Bronchial epithelial cell (primary cell): ENCODE measurements around the gene HRH3. TPM values are rescaled to one million over a fixed set of nuclear protein-coding genes. Genes with fewer than 3 reads are reported as not detected.

Experiments
- DNase-seq: peaks from one replicate; pipeline ENCODE4 v3.0.0-alpha.2; 2010; ENCODE audit warnings: low read depth
- FAIRE-seq: peaks from 2 replicates; lab custom pipeline; 2011; peaks lifted over from hg19 to GRCh38; lab: Jason Lieb, UNC
- H3K27me3 ChIP-seq: 2 replicates; pipeline ENCODE4 v1.5.1; 2011; ENCODE audit warnings: low read length; ENCODE audit not compliant: control insufficient read depth, insufficient read depth
- H3K36me3 ChIP-seq: 2 replicates; pipeline ENCODE4 v1.5.1; 2011; ENCODE audit warnings: low read length; ENCODE audit not compliant: control insufficient read depth, insufficient read depth
- H3K4me3 ChIP-seq: 2 replicates; pipeline ENCODE4 v1.5.1; 2011; ENCODE audit warnings: mild to moderate bottlenecking, low read depth, low read length, control low read depth
- total RNA-seq: library from RNA; depleted of rRNA; stranded (reverse); fragments of >200 nt; gene quantifications from 2 replicates; pipeline ENCODE4 v1.2.1, GENCODE V29; 2014
- TF ChIP-seq, protein P1 (sequence below): IDR thresholded peaks from 2 replicates; pipeline ENCODE4 v1.5.1; 2011; ENCODE audit warnings: mild to moderate bottlenecking, moderate library complexity, low read length, control low read depth, inconsistent platforms; ENCODE audit not compliant: insufficient read depth, severe bottlenecking

The HRH3 gene
- total RNA-seq, 1 donor from 2014 or later: not detected

DNA sequence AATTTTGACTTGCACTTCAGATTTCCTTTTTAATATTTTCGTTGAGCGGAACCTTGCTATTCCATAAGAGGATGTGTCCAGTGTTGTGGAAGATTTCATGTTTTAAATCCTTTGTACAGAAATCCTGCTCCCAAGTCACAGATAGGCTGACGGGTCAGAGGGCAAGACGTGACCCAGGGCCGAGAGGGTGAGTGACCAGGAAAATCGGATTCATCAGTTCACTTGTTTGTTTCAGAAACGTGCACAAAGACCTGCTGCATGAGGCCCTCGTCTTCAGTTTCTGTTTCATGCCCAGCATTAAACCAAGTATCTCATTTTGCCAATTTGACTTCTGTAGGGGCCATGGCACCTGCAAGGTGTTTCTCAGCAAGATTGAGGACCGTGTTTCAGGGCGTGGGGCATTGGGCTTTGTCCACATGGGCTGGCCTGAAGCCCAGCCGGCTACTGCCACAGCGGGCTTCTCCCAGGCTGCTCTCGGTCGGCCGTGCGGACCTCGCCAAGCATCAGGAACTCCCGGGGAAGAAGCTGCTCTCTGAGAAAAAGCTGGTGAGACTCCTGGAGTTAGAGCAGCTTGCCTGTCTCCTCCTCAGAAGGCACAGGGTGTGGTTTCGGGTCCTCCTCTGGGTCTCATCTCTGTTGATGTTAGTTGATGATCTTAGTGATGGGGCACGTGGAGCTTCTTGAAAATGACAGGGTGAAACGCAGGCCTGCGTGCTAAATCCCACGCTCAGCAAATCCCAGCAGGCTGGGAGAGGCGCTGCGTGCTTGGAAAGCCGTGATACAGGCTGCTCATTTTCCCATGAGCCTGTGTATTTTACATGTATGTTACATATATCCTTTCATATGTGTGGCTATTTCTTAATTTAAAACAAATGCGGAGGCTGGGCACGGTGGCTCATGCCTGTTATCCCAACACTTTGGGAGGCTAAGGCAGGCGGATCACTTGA lies 26.7 kb downstream of the HRH3 start:
- FAIRE-seq (no peak), DNase-seq (no peak)
- TF ChIP-seq, protein P1, sequence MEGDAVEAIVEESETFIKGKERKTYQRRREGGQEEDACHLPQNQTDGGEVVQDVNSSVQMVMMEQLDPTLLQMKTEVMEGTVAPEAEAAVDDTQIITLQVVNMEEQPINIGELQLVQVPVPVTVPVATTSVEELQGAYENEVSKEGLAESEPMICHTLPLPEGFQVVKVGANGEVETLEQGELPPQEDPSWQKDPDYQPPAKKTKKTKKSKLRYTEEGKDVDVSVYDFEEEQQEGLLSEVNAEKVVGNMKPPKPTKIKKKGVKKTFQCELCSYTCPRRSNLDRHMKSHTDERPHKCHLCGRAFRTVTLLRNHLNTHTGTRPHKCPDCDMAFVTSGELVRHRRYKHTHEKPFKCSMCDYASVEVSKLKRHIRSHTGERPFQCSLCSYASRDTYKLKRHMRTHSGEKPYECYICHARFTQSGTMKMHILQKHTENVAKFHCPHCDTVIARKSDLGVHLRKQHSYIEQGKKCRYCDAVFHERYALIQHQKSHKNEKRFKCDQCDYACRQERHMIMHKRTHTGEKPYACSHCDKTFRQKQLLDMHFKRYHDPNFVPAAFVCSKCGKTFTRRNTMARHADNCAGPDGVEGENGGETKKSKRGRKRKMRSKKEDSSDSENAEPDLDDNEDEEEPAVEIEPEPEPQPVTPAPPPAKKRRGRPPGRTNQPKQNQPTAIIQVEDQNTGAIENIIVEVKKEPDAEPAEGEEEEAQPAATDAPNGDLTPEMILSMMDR: no peak
- H3K4me3 ChIP-seq: no peak overlapping the region
- peaks cover 14% of the 10 kb centered on the region for H3K36me3 ChIP-seq
- no peaks in the 10 kb centered on the region for H3K27me3 ChIP-seq

DNA sequence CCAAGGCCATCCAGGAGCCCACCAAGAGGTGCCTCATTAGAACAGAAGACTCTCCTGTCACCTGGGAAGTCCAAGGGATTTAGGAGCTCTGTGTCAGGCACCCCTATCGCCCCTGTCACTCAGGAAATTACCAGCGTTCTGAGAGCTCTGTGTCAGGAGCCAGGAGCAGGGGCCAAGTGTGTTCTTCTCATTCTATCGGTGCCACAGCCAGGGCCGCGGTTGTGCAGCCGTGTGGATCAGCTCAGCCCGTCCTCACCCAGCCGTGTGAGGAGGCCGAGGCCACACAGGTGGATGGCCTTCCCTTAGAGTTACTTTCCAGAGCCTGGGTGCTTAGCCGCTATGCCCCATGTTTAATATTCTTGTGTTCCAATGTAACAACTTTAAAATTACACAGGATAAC lies 27.4 kb downstream of the HRH3 start:
- no peak overlapping the region for H3K4me3 ChIP-seq
- no peaks in the 10 kb centered on the region for H3K27me3 ChIP-seq
- FAIRE-seq (no peak), DNase-seq (no peak)
- peaks cover 8% of the 10 kb centered on the region for H3K36me3 ChIP-seq
- TF ChIP-seq, protein P1: no peak

DNA sequence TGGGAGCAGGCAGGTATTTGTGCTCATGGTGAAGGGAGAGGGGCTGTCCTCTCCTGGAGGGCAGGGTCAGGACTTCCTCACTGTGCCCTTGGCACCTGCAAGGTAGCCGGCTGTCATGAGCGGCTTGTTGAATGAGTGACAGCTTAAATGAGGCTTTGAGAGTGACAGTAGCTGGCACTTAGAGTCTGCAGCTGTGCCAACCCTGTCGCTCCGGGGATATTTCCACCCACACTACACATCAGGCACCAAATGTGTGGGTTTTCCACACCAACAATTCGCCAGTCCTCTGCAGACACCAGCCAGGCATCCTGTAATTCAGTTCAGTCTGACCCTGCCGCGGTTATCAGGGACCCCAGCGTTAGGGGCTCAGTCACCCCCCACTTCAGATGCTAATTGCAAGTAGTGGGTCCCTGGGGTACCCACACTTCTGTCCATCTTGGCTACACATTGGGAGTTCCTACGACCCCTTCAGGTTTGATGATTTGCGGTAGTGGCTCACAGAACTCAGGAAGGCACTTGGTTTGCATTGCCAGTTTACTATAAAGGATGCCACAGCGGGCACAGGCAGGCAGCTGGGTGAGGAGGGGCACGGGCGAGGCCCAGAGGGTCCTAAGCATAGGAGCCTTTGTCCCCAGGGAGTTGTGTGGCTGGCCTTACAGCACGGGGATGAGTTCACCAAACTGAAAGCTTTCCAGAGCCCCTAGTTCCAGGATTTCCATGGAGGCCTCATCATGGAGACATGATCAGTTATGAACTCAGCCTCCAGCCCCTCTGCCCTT lies 28.1 kb downstream of the HRH3 start:
- DNase-seq: no peak
- Histone ChIP-seq H3K27me3 (no peaks in the 10 kb centered on the region), H3K4me3 (no peak overlapping the region), H3K36me3 (peaks cover 6% of the 10 kb centered on the region)
- no peak for FAIRE-seq
- TF ChIP-seq, protein P1: no peak

DNA sequence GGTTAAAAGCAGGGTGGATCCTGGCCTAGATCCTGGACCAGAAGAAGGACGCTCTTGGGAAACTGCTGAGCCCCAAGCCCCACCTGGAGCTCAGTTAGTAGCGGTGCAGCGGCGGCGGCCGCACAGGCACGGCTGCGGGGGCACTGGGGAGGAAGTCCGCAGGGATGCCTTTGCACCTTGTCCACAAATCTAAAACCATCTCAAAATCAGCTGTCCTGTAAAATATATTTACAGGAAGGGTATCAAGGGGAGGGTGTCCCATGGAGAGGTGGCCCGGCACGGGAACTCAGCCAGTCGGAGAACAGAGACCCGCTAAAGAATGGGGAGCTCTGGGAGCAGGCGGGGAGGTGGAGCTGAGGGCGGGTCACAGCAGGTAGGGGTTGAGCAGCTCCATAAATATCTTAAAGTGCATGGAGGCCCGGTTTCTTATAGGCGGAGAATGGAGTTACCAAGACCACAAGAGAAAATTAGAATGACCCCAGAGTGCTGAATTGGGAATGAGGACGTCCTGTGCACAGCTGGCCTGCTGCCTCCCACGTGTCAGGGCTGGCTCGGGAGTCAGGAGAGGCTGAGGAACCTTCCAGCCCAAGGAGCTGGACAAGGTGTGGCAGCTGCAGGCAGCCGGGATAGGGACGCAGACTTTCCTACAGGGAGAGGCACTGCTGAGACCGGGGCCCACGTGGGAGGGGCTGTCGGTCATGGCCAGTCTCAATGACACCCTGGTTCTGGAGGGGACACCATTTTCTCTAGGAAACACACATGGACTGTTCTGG lies 29.3 kb downstream of the HRH3 start:
- Histone ChIP-seq H3K4me3 (no peak overlapping the region), H3K36me3 (peaks cover 6% of the 10 kb centered on the region), H3K27me3 (no peaks in the 10 kb centered on the region)
- FAIRE-seq (no peak), DNase-seq (no peak)
- TF ChIP-seq, protein P1: no peak

DNA sequence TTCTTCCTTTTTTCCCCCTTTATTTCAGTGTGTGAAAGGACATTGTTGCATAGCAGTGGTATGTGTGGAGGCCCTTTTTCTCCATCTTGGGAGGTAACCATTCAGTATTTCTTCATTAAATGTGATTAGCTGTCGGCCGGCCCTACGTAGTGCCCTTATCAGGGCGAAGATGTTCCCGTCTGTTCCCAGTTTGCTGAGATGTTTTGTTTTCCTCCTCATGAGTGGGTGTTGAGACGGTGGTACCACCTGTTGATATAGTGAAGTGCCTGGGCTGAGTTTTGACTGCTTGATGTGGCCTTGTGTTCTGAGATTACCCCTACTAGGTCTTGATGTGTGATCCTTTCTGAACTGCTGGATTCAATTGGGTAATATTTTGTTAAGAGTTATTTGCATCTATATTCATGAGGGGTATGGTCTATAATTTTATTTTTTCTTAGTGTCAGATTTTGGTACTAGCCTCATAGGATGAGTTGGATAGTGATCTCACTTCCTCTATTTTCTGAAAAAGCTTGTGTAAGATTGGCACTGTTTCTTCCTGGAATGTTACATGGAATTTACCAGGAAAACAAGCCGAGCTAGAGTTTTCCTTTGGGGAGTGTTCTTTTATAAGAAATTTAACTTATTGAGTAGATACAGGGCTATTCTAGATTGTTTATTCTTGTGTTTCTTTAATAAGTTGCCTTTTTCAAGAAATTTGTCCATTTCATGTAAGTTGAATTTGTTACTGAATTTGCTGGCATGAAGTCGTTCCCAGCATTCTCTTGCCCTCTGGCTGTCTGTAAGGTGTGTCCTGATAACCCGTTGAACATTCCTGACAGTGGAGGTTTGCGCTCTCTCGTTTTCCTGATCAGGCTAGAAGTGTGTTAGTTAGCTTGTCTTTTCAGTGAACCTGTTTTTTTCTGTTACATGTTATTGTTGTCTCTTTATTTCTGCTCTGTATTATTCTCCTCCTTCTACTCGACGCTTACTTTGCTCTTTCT lies 32.9 kb downstream of the HRH3 start:
- Histone ChIP-seq H3K27me3 (no peaks in the 10 kb centered on the region), H3K36me3 (peaks cover 1% of the 10 kb centered on the region), H3K4me3 (no peak overlapping the region)
- TF ChIP-seq, protein P1: no peak
- DNase-seq (no peak), FAIRE-seq (no peak)
